Heart left ventricle (tissue), 16 donors: ENCODE results near the gene SNX5. TPM values are rescaled to one million over a fixed set of nuclear protein-coding genes. Genes with fewer than 3 reads are reported as not detected.

Source experiments
- ATAC-seq, 4 donors: fragments of 200-7000 bp; cut with Tn5 transposase; one replicate each; pipeline ENCODE4 v1.9.1; 2020 to 2022; ENCODE audit warnings: moderate library complexity in 4 of 4, mild to moderate bottlenecking in 3 of 4, moderate number of reproducible peaks in 1 of 4
- DNase-seq, 5 donors: peaks; one replicate each; pipeline ENCODE4 v3.0.0-alpha.2; 2020
- H3K27ac ChIP-seq, 12 donors: fragments of 200-600 bp; sonication (generic) in 4 of 12; one replicate each; pipeline versions ENCODE4 v1.5.0 to v1.8.0; 2016 to 2022; ENCODE audit warnings: mild to moderate bottlenecking in 2 of 12
- H3K27me3 ChIP-seq, 9 donors: fragments of 200-600 bp; sonication (generic) in 2 of 9; one replicate each; pipeline versions ENCODE4 v1.5.1 to v1.8.0; 2016 to 2022; ENCODE audit warnings: mild to moderate bottlenecking in 3 of 9
- H3K36me3 ChIP-seq, 9 donors: fragments of 200-600 bp; sonication (generic) in 2 of 9; one replicate each; pipeline versions ENCODE4 v1.5.0 to v1.8.0; 2018 to 2022; ENCODE audit warnings: mild to moderate bottlenecking in 2 of 9
- H3K4me1 ChIP-seq, 12 donors: fragments of 200-600 bp; sonication (generic) in 4 of 12; one replicate each; pipeline versions ENCODE4 v1.5.0 to v1.8.0; 2016 to 2022; ENCODE audit warnings: mild to moderate bottlenecking in 3 of 12
- H3K4me3 ChIP-seq, 12 donors: fragments of 200-600 bp; sonication (generic) in 4 of 12; one replicate each; pipeline versions ENCODE4 v1.5.0 to v1.8.0; 2017 to 2022; ENCODE audit warnings: mild to moderate bottlenecking in 9 of 12, moderate library complexity in 4 of 12
- H3K9me3 ChIP-seq, 12 donors: fragments of 200-600 bp; sonication (generic) in 4 of 12; one replicate each; pipeline versions ENCODE4 v1.5.0 to v1.8.0; 2016 to 2022; ENCODE audit warnings: mild to moderate bottlenecking in 1 of 12
- CTCF ChIP-seq, 12 donors: fragments of 200-600 bp; sonication (generic) in 4 of 12; IDR thresholded peaks; one replicate each; pipeline versions ENCODE4 v1.5.0 to v1.8.0; 2018 to 2022; ENCODE audit warnings: antibody characterized with exemption in 12 of 12, mild to moderate bottlenecking in 5 of 12
- POLR2A ChIP-seq, 2 donors: fragments of 450-650 bp; IDR thresholded peaks; one replicate each; pipeline ENCODE4 v1.6.1; 2017; ENCODE audit warnings: antibody characterized with exemption in 2 of 2, mild to moderate bottlenecking in 2 of 2, moderate library complexity in 2 of 2
- WGBS, 4 donors: extraction: QIAGEN DNeasy Blood & Tissue Kit in 2 of 4; methylation state at CpG; one replicate each; pipeline versions ENCODE4 v1.1.5 to v1.1.7; 2013 to 2018; 5-methylcytosine and 5-hydroxymethylcytosine counted together
- intact Hi-C, 10 donors: fragments of 100-400 bp; cut with DNase I; formaldehyde crosslinking; loops; one replicate each; pipeline versions ENCODE4 v1.11.1 to v1.14.2; 2022
- polyA plus RNA-seq, 2 donors: library from polyadenylated mRNA; stranded (reverse); fragments of 200-250 nt; gene quantifications; one replicate each; pipeline ENCODE4 v1.2.3, GENCODE V29; 2013
- total RNA-seq, 9 donors: library from RNA; depleted of rRNA in 2 of 9; stranded (reverse); fragments of >200 nt in 2 of 9; fragmentation: NEBNext Ultra II Directional in 3 of 9; extraction: Animal tissue kit (Norgen Biotek cat#: 25700) in 3 of 9; gene quantifications; one replicate each; pipeline versions ENCODE4 v1.1.0 to v1.2.4, GENCODE V29; 2016 to 2023
- donor health status: ischemic (EF 13 %, LVEDD 7.1; RV severe dilation, severe dysfunction).
- donor health status: healthy with polysubstance abuse.
- donor health status: DM: no; HTN: yes; CAD: no.
- donor health status: DM: no; HTN: no; CAD: no.
- donor health status: ischemic (EF 25% LVEDD 6.9; RV normal size, moderate dysfunction).
- donor health status: ischemic (EF 25% LVEDD 5.7; RV mildly dilated, moderate dysfunction).
- donor health status: healthy.
- donor health status: DM: yes; HTN: yes; CAD: no.
- donor health status: ischemic (EF 35%, LVEDD 5.7; RV mildly dilated, moderate dysfunction).
- donor health status: nonischemic (EF 11% LVEDD 7.7; RV severe dilation, severe dysfunction).
- donor health status: DM: yes; HTN: yes; CAD: no.
- donor health status: PGD.
- donor health status: ischemic (EF 29% LVEDD 5.4; RV normal size, mild dysfunction).
- donor health status: nonischemic (EF 23%, LVEDD 6.1; RV moderate dilation, normal function).

Gene SNX5
- total and polyA plus RNA-seq, 11 donors, result 32.8 to 75.0 (median 44.0) TPM

GRCh38 chr20:17958373-17959256 is 10.0 kb downstream of the SNX5 start:
- Histone ChIP-seq H3K4me1 (peaks cover 0 to 74% (median 50%) of the 10 kb centered on the region in 12 donors), H3K9me3 (no peaks in the 10 kb centered on the region), H3K27ac (peak overlapping the region in 11 of 12 donors; percentile 10 to 76 (median 27)), H3K4me3 (no peak overlapping the region), H3K36me3 (peaks cover 0 to 36% (median 28%) of the 10 kb centered on the region in 9 donors), H3K27me3 (no peaks in the 10 kb centered on the region)
- TF ChIP-seq CTCF (IDR thresholded peaks at IDR 0.05), result peak in 6 of 12 donors; percentile 19 to 50 (median 32)
- TF ChIP-seq POLR2A (IDR thresholded peaks at IDR 0.05), result no peak
- intact Hi-C loops, result no loop called here
- DNase-seq (no peak), ATAC-seq (peak; percentile 7 to 38 (median 18))
- WGBS, 4 donors, result 29 to 38% (median 34%) methylated on average over 5 of the region's 5 CpGs

- Histone ChIP-seq H3K4me3 (no peak overlapping the region), H3K27ac (peak overlapping the region in 6 of 12 donors; percentile 13 to 76 (median 32)), H3K9me3 (no peaks in the 10 kb centered on the region), H3K4me1 (peaks cover 0 to 65% (median 44%) of the 10 kb centered on the region in 12 donors), H3K36me3 (peaks cover 0 to 40% (median 37%) of the 10 kb centered on the region in 9 donors), H3K27me3 (no peaks in the 10 kb centered on the region)
- DNase-seq (no peak), ATAC-seq (no peak)
- intact Hi-C loops, result no loop called here
- WGBS, 4 donors, result 69 to 79% (median 76%) methylated on average over 5 of the region's 5 CpGs
- no peak for TF ChIP-seq POLR2A (IDR thresholded peaks at IDR 0.05)
Measured at GRCh38 chr20:17957505-17958363, 10.9 kb downstream of the SNX5 start.

GRCh38 chr20:17956099-17956685 is 12.4 kb downstream of the SNX5 start:
- Histone ChIP-seq H3K4me1 (peaks cover 0 to 50% (median 30%) of the 10 kb centered on the region in 12 donors), H3K27me3 (no peaks in the 10 kb centered on the region), H3K27ac (no peak overlapping the region), H3K36me3 (peaks cover 0 to 56% (median 53%) of the 10 kb centered on the region in 9 donors), H3K9me3 (no peaks in the 10 kb centered on the region), H3K4me3 (no peak overlapping the region)
- WGBS, 4 donors, result 76 to 82% (median 79%) methylated on average over 8 of the region's 8 CpGs
- intact Hi-C loops, result no loop called here
- DNase-seq (no peak), ATAC-seq (no peak)
- TF ChIP-seq POLR2A (IDR thresholded peaks at IDR 0.05), result no peak
- no peak for TF ChIP-seq CTCF (IDR thresholded peaks at IDR 0.05)

GRCh38 chr20:17955302-17955701 is 13.3 kb downstream of the SNX5 start:
- WGBS, 4 donors, result 58 to 72% (median 65%) methylated on average over 3 of the region's 3 CpGs
- ATAC-seq (no peak), DNase-seq (no peak)
- no peak overlapping the region for H3K4me3 ChIP-seq
- no peak for TF ChIP-seq CTCF (IDR thresholded peaks at IDR 0.05)
- TF ChIP-seq POLR2A (IDR thresholded peaks at IDR 0.05), result no peak
- no peaks in the 10 kb centered on the region for H3K9me3 ChIP-seq
- H3K27ac ChIP-seq, result no peak overlapping the region
- intact Hi-C loops, result no loop called here
- H3K27me3 ChIP-seq, result no peaks in the 10 kb centered on the region
- peaks cover 0 to 41% (median 24%) of the 10 kb centered on the region in 12 donors for H3K4me1 ChIP-seq
- H3K36me3 ChIP-seq, result peaks cover 0 to 65% (median 62%) of the 10 kb centered on the region in 9 donors
